Fibroblast of mammary gland (primary cell): ENCODE measurements around the gene CD300A.

Source experiments
- DNase-seq: peaks from one replicate; pipeline ENCODE4 v3.0.0-alpha.2; 2010; ENCODE audit warnings: low read depth
- H3K4me3 ChIP-seq: 2 replicates; pipeline ENCODE4 v1.5.1; 2011; ENCODE audit warnings: low read depth, mild to moderate bottlenecking, low read length, moderate library complexity; ENCODE audit not compliant: control insufficient read depth
- TF ChIP-seq, protein P1 (sequence below): conservative IDR thresholded peaks from 2 replicates; pipeline ENCODE4 v1.5.1; 2011; ENCODE audit warnings: low read depth, low read length, inconsistent platforms; ENCODE audit not compliant: control insufficient read depth, insufficient read depth

CD300A gene

GRCh38 chr17:74527756-74528155 lies 61.3 kb downstream of the CD300A start:
- TF ChIP-seq, protein P1, sequence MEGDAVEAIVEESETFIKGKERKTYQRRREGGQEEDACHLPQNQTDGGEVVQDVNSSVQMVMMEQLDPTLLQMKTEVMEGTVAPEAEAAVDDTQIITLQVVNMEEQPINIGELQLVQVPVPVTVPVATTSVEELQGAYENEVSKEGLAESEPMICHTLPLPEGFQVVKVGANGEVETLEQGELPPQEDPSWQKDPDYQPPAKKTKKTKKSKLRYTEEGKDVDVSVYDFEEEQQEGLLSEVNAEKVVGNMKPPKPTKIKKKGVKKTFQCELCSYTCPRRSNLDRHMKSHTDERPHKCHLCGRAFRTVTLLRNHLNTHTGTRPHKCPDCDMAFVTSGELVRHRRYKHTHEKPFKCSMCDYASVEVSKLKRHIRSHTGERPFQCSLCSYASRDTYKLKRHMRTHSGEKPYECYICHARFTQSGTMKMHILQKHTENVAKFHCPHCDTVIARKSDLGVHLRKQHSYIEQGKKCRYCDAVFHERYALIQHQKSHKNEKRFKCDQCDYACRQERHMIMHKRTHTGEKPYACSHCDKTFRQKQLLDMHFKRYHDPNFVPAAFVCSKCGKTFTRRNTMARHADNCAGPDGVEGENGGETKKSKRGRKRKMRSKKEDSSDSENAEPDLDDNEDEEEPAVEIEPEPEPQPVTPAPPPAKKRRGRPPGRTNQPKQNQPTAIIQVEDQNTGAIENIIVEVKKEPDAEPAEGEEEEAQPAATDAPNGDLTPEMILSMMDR = no peak

GRCh38 chr17:74528491-74529199 lies 62.2 kb downstream of the CD300A start:
- peak; percentile 6 for DNase-seq
- no peak overlapping the region for H3K4me3 ChIP-seq
- TF ChIP-seq, protein P1 = no peak

More at GRCh38 chr17:74527756-74528155, 61.3 kb downstream of the CD300A start:
- no peak overlapping the region for H3K4me3 ChIP-seq
- no peak for DNase-seq

- no peak overlapping the region for H3K4me3 ChIP-seq
- no peak for DNase-seq
- TF ChIP-seq, protein P1 = no peak
These were observed 62.8 kb downstream of the CD300A start for GRCh38 chr17:74529243-74529642.

- TF ChIP-seq, protein P1 = no peak
- H3K4me3 ChIP-seq = no peak overlapping the region
- no peak for DNase-seq
These were observed 64.4 kb downstream of the CD300A start for GRCh38 chr17:74530831-74531150.

- no peak within 1 kb of the TSS for H3K4me3 ChIP-seq
- DNase-seq = no peak
- TF ChIP-seq, protein P1 = no peak
These were observed 64.9 kb downstream of the CD300A start, which contains the start of gene CD300LB for GRCh38 chr17:74531231-74531761. Gene CD300LB, minus strand, starts transcription at chr17:74531475. Its CDS starts 125 bp downstream, at chr17:74531350.

- H3K4me3 ChIP-seq = no peak overlapping the region
- no peak for DNase-seq
- TF ChIP-seq, protein P1 = no peak
These were observed 65.7 kb downstream of the CD300A start for GRCh38 chr17:74532115-74532514.
